ENCODE results near the gene BNC2. TPM values are rescaled to one million over a fixed set of nuclear protein-coding genes. Genes with fewer than 3 reads are reported as not detected.

The BNC2 gene
- total RNA-seq, 1 experiment from 2014 or later = not detected

GRCh38 chr9:16469184-16469583 is 401.3 kb downstream of the BNC2 start:
- no TSS peak for BruUV-seq (replicated peaks)
- CTCF ChIA-PET = no interaction called here
- no peak for TF ChIP-seq CTCF (IDR thresholded peaks at IDR 0.05; ENCODE audit: unreplicated experiment)
- no peaks in the 10 kb centered on the region for H3K36me3 Mint-ChIP-seq (ENCODE audit: insufficient read depth, unreplicated experiment)
- no peak overlapping the region for H3K4me3 Mint-ChIP-seq (ENCODE audit: low read depth, unreplicated experiment)
- DNase-seq = no peak
- H3K27me3 Mint-ChIP-seq (ENCODE audit: unreplicated experiment) = no peaks in the 10 kb centered on the region
- H3K9me3 Mint-ChIP-seq (ENCODE audit: low read depth, unreplicated experiment) = no peaks in the 10 kb centered on the region
- no peaks in the 10 kb centered on the region for H3K4me1 Mint-ChIP-seq (ENCODE audit: low read depth, unreplicated experiment)
- no peak overlapping the region for H3K27ac Mint-ChIP-seq (ENCODE audit: unreplicated experiment)
- intact Hi-C loops (cut with micrococcal nuclease; ENCODE audit: unreplicated experiment) = no loop called here

GRCh38 chr9:16461851-16462250 is 408.6 kb downstream of the BNC2 start:
- H3K9me3 Mint-ChIP-seq (ENCODE audit: low read depth, unreplicated experiment) = no peaks in the 10 kb centered on the region
- H3K36me3 Mint-ChIP-seq (ENCODE audit: insufficient read depth, unreplicated experiment) = no peaks in the 10 kb centered on the region
- no peak overlapping the region for H3K27ac Mint-ChIP-seq (ENCODE audit: unreplicated experiment)
- H3K4me1 Mint-ChIP-seq (ENCODE audit: low read depth, unreplicated experiment) = no peaks in the 10 kb centered on the region
- H3K27me3 Mint-ChIP-seq (ENCODE audit: unreplicated experiment) = no peaks in the 10 kb centered on the region
- TF ChIP-seq CTCF (IDR thresholded peaks at IDR 0.05; ENCODE audit: unreplicated experiment) = no peak
- no TSS peak for BruUV-seq (replicated peaks)
- no peak for DNase-seq
- H3K4me3 Mint-ChIP-seq (ENCODE audit: low read depth, unreplicated experiment) = no peak overlapping the region
- CTCF ChIA-PET = no interaction called here
- intact Hi-C loops (cut with micrococcal nuclease; ENCODE audit: unreplicated experiment) = no loop called here

- Mint-ChIP-seq H3K4me1 (ENCODE audit: low read depth, unreplicated experiment) (no peaks in the 10 kb centered on the region), H3K27ac (ENCODE audit: unreplicated experiment) (no peak overlapping the region), H3K4me3 (ENCODE audit: low read depth, unreplicated experiment) (no peak overlapping the region), H3K27me3 (ENCODE audit: unreplicated experiment) (no peaks in the 10 kb centered on the region), H3K36me3 (ENCODE audit: insufficient read depth, unreplicated experiment) (no peaks in the 10 kb centered on the region), H3K9me3 (ENCODE audit: low read depth, unreplicated experiment) (no peaks in the 10 kb centered on the region)
- TF ChIP-seq CTCF (IDR thresholded peaks at IDR 0.05; ENCODE audit: unreplicated experiment) = no peak
- CTCF ChIA-PET = no interaction called here
- intact Hi-C loops (cut with micrococcal nuclease; ENCODE audit: unreplicated experiment) = no loop called here
- BruUV-seq (replicated peaks) = no TSS peak
- no peak for DNase-seq
These were observed 409.2 kb downstream of the BNC2 start for GRCh38 chr9:16461137-16461840.

GRCh38 chr9:16460696-16461095 is 409.8 kb downstream of the BNC2 start:
- TF ChIP-seq CTCF (IDR thresholded peaks at IDR 0.05; ENCODE audit: unreplicated experiment) = no peak
- Mint-ChIP-seq H3K27ac (ENCODE audit: unreplicated experiment) (no peak overlapping the region), H3K4me1 (ENCODE audit: low read depth, unreplicated experiment) (no peaks in the 10 kb centered on the region), H3K9me3 (ENCODE audit: low read depth, unreplicated experiment) (no peaks in the 10 kb centered on the region), H3K36me3 (ENCODE audit: insufficient read depth, unreplicated experiment) (no peaks in the 10 kb centered on the region), H3K27me3 (ENCODE audit: unreplicated experiment) (no peaks in the 10 kb centered on the region), H3K4me3 (ENCODE audit: low read depth, unreplicated experiment) (no peak overlapping the region)
- BruUV-seq (replicated peaks) = no TSS peak
- CTCF ChIA-PET = no interaction called here
- no peak for DNase-seq
- intact Hi-C loops (cut with micrococcal nuclease; ENCODE audit: unreplicated experiment) = no loop called here

Measured in Calu3 (cell line).